HK-2 (cell line): ENCODE measurements around the gene RBBP8NL.
"Not testable (repeated sequence)": the region's sequence is repeated elsewhere in the genome, so short reads cannot be mapped to it uniquely, and the experiment has no call there.

Experiments used
- DNase-seq: peaks from one replicate; pipeline ENCODE4 v3.0.0-alpha.2; 2018; ENCODE audit not compliant: unreplicated experiment

RBBP8NL gene

GRCh38 chr20:62374331-62375152 is 52.8 kb downstream of the RBBP8NL start:
- DNase-seq: no peak

GRCh38 chr20:62373631-62374179 is 53.6 kb downstream of the RBBP8NL start:
- DNase-seq: not testable (repeated sequence)

- DNase-seq: no peak
These were observed 55.0 kb downstream of the RBBP8NL start for GRCh38 chr20:62372042-62372993.

GRCh38 chr20:62371588-62372041 is 55.7 kb downstream of the RBBP8NL start:
- no peak for DNase-seq

GRCh38 chr20:62370807-62371587 is 56.3 kb downstream of the RBBP8NL start:
- no peak for DNase-seq

GRCh38 chr20:62370115-62370806 is 57.1 kb downstream of the RBBP8NL start:
- peak; percentile 89 for DNase-seq

GRCh38 chr20:62369815-62370114 is 57.6 kb downstream of the RBBP8NL start:
- DNase-seq: no peak

GRCh38 chr20:62368976-62369814 is 58.1 kb downstream of the RBBP8NL start:
- DNase-seq: peak; percentile 85

- DNase-seq: no peak
These were observed 58.9 kb downstream of the RBBP8NL start for GRCh38 chr20:62368392-62368975.

GRCh38 chr20:62367633-62368391 is 59.5 kb downstream of the RBBP8NL start:
- DNase-seq: peak; percentile 63

- no peak for DNase-seq
These were observed 60.2 kb downstream of the RBBP8NL start, which contains the start of gene LAMA5 for GRCh38 chr20:62367136-62367632. Gene LAMA5, minus strand, starts transcription at chr20:62367312. Its CDS starts 67 bp downstream, at chr20:62367245.

- DNase-seq: peak; percentile 45
These were observed 60.8 kb downstream of the RBBP8NL start for GRCh38 chr20:62366370-62367135.

GRCh38 chr20:62365814-62366369 is 61.4 kb downstream of the RBBP8NL start:
- DNase-seq: peak; percentile 74

- no peak for DNase-seq
These were observed 62.2 kb downstream of the RBBP8NL start for GRCh38 chr20:62364911-62365736.

- no peak for DNase-seq
These were observed 63.2 kb downstream of the RBBP8NL start for GRCh38 chr20:62363920-62364851.
